KOPT-K1 (cell line): ENCODE data around the gene TNFRSF13B.
A peak's percentile ranks its signal among the peaks of the same experiment; 100 is the strongest.
"Not testable (repeated sequence)": the region's sequence is repeated elsewhere in the genome, so short reads cannot be mapped to it uniquely, and the experiment has no call there.

Experiments
- H3K27ac ChIP-seq: fragments of 200-600 bp; sonication (generic); 2 replicates; pipeline ENCODE4 v1.5.1; 2016; ENCODE audit warnings: antibody characterized with exemption, mild to moderate bottlenecking, low read depth, low read length; ENCODE audit not compliant: poor library complexity, severe bottlenecking
- H3K36me3 ChIP-seq: fragments of 200-600 bp; sonication (generic); 2 replicates; pipeline ENCODE4 v1.5.1; 2017; ENCODE audit warnings: antibody characterized with exemption, mild to moderate bottlenecking, low read length, moderate library complexity; ENCODE audit not compliant: insufficient read depth
- H3K9me3 ChIP-seq: fragments of 200-600 bp; sonication (generic); 2 replicates; pipeline ENCODE4 v1.5.1; 2017; ENCODE audit warnings: antibody characterized with exemption, low read length, mild to moderate bottlenecking; ENCODE audit not compliant: insufficient read depth, poor library complexity, severe bottlenecking

The TNFRSF13B gene

DNA sequence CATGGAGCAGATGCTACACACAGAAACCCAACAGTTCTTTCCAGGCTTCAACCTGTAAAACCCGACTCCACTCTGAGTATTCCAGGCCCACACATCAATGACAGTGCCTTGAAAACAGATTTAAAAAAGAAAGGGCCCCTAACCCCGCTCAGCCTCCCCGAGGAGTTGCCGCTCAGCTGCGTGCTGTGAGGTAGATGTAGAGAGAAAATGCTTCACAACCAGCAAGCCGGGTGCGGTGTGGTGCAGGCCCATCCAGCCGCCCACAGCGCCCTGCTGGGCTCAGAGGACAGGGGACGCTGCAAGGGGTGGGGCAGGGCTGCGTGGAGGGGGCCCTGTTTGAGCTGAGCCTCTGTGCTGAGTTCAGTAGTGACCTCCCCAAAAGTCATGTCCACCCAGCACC is 24.8 kb upstream of the TNFRSF13B start:
- not testable (repeated sequence) for H3K27ac ChIP-seq, H3K9me3 ChIP-seq, H3K36me3 ChIP-seq

DNA sequence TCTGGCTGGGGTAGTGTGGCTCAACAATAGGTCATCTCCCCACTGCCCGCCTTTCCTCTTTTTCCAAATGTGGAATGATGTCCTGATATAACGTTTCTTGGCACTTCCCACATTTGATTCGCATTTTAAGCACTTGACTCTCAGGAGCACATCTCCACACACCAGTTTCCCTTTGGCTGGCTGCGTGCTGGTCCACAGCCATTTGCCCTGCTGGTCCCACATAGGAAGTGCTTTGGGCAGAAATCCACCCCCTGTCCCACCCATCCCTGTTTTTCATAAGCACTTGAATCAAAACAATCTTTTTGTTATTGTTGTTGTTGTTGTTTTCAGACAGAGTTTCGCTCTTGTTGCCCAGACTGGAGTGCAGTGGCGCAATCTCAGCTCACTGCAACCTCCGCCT is 24.0 kb upstream of the TNFRSF13B start:
- Histone ChIP-seq H3K9me3 (no peaks in the 10 kb centered on the region), H3K27ac (no peak overlapping the region), H3K36me3 (no peaks in the 10 kb centered on the region)

GRCh38 chr17:16994631-16995030 is 22.7 kb upstream of the TNFRSF13B start:
- no peaks in the 10 kb centered on the region for H3K36me3 ChIP-seq
- H3K9me3 ChIP-seq, result no peaks in the 10 kb centered on the region
- H3K27ac ChIP-seq, result no peak overlapping the region

- no peaks in the 10 kb centered on the region for H3K9me3 ChIP-seq
- no peak overlapping the region for H3K27ac ChIP-seq
- H3K36me3 ChIP-seq, result no peaks in the 10 kb centered on the region
Observed at GRCh38 chr17:16991349-16992009, 19.6 kb upstream of the TNFRSF13B start.

DNA sequence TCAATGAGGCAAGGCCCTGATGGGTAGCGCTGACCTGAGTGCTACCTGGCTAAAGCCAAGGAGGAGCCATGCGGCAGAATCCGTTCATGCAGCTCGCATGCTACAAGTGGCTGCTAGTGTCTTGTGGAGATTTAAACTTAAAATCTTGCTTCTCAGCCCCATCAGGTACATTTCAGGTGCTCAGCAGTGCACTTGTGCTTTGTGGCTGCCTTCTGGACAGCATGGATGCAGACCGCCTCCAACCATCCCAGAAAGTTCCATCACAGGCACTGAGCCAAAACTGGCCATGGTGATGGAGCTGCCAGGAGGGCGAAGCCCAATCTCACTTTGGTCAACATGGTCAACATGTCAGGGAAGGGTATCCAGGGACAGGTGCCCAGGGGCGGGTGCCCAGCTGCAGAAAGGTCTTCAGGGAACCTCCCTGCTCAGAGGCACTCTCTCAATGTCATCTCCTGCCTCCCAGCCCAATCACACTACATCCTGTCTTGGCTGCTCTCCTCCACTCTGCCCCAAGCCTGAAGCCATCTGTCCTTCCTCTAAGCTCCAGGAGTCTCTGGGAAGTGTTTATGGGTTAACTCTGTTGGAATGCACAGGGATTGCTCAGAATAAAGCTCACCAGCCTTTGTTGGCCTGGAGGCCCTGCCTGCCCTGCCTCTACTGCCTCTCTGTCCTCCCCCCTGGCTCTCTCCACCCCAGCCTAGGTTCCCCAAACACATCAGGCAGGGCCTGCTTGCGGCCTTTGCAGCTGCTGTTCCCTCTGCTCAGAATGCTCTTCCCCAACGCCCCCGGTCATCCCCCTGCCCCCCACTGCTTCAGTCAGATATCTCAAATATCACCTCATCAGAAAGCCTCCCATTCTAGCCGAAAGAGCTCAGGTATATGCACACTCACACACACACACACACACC is 18.3 kb upstream of the TNFRSF13B start:
- Histone ChIP-seq H3K36me3 (no peaks in the 10 kb centered on the region), H3K27ac (peak overlapping the region; percentile 56), H3K9me3 (no peaks in the 10 kb centered on the region)

- no peaks in the 10 kb centered on the region for H3K9me3 ChIP-seq
- no peaks in the 10 kb centered on the region for H3K36me3 ChIP-seq
- H3K27ac ChIP-seq, result peak overlapping the region; percentile 56
Observed at GRCh38 chr17:16989230-16989952, 17.5 kb upstream of the TNFRSF13B start.

- peak overlapping the region; percentile 56 for H3K27ac ChIP-seq
- H3K36me3 ChIP-seq, result no peaks in the 10 kb centered on the region
Observed at GRCh38 chr17:16988749-16989229, 16.9 kb upstream of the TNFRSF13B start.

DNA sequence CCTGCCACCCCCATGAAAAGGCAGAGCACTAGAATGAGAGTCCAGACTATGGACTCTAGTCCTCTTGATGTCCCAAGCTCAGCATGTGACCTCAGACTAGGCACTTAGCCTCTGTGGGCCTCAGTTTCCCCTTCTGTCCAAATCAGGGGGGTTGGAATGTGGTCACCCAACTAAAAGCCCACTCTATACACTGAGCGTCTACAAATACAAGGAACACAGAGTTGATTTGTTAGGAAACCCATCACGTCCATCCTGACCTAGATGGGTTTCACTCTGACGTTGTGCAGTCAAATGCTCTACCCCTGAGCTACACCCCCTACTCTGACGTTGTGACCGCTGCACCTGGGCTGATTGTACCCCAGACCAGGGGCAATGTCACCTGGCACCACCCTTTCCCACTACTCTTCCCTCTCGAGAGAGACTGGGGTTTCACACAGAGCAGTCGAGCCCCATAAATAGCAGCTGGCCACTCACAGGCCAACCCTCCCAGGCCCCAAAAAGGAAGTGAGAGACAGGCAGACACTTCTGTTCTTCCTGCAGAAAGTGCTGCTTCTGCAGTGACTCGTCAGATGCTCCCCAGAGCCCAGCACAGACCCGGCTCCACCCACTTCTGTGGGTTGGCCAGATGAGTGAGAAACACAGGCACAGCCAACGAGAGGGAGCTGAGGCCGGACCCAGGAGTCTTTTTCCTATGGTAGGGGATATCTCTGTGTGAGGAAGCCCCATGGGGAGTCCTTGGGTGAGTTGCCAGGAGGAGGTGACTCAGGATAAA is 16.1 kb upstream of the TNFRSF13B start:
- Histone ChIP-seq H3K27ac (peak overlapping the region; percentile 56), H3K9me3 (no peaks in the 10 kb centered on the region), H3K36me3 (no peaks in the 10 kb centered on the region)

More at GRCh38 chr17:16988749-16989229, 16.9 kb upstream of the TNFRSF13B start:
- no peaks in the 10 kb centered on the region for H3K9me3 ChIP-seq

DNA sequence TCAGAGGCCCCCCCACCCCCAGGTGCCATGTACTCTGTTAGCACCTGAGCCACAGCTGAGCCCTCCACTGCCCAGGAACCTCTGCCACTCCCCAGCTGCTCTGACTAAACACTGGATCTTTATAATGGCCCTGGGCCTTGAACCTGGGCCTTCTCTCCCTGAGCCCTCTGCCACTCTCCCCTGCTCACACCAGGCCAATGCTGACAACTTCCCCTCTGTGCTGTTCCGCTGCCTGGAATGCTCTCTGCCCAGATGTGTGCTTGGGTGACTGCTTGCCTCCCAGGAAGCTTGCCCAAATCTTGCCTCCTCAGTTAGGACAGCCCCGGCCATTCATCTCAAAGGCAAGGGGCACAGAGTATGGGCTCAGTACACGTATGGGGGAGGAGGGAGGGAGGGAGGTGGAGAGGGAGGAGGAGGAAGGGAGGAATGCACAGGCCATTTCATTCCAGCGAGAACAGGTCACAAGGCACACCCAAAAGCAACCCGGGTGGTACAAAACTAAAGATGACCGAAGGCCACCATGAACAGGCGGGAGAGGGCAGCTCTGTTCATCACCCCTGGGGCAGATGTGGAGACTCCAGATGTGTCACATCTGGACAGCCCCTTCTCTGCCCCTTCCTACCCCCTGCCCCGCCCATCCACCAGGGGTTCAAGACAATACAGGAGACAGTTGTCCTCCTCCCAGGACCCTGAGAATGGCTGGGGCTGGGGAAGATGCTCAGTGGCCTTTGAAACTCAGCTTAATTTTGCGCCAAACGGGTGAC is 15.3 kb upstream of the TNFRSF13B start:
- Histone ChIP-seq H3K9me3 (no peaks in the 10 kb centered on the region), H3K36me3 (no peaks in the 10 kb centered on the region), H3K27ac (peak overlapping the region; percentile 56)

DNA sequence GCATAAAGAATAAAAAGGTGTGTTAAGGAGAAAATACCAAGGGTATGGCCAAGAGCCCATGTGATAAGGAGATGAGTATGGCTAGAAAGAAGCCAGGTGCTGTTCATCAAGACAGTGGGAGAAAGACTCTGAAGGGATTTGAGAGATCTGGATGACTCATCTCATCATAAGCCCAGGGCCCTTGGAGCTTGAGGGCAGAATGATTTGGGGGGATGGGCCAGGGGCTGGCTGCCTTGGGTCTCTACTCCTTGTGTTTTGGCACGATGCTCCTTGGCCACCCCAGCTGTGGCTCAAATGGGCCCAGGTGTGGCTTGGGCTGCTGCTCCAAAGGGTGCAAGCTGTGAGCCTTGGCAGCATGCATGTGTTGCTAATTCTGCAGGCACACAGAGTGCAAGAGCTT is 14.5 kb upstream of the TNFRSF13B start:
- Histone ChIP-seq H3K36me3 (no peaks in the 10 kb centered on the region), H3K9me3 (no peaks in the 10 kb centered on the region), H3K27ac (no peak overlapping the region)

DNA sequence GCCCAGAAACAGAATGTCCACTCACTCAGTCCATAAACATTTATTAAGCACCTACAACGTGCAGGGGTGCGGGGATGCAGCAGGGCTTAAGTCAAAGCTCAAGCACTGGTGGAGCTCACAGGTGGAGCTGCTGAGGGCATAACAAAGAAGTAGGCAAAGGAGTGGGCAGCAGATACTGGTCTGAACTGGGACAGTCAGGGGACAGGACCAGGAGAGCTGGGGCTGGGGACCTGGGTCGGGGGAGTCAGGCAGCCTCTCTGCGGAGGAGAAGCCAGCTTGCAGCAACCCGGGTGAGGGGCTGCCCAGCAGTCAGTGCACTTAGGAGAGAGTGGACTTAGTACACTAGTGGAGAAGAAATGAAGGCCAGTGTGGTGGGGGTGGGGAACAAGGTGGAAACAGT is 10.0 kb upstream of the TNFRSF13B start:
- H3K9me3 ChIP-seq, result no peaks in the 10 kb centered on the region
- H3K36me3 ChIP-seq, result no peaks in the 10 kb centered on the region
- no peak overlapping the region for H3K27ac ChIP-seq

DNA sequence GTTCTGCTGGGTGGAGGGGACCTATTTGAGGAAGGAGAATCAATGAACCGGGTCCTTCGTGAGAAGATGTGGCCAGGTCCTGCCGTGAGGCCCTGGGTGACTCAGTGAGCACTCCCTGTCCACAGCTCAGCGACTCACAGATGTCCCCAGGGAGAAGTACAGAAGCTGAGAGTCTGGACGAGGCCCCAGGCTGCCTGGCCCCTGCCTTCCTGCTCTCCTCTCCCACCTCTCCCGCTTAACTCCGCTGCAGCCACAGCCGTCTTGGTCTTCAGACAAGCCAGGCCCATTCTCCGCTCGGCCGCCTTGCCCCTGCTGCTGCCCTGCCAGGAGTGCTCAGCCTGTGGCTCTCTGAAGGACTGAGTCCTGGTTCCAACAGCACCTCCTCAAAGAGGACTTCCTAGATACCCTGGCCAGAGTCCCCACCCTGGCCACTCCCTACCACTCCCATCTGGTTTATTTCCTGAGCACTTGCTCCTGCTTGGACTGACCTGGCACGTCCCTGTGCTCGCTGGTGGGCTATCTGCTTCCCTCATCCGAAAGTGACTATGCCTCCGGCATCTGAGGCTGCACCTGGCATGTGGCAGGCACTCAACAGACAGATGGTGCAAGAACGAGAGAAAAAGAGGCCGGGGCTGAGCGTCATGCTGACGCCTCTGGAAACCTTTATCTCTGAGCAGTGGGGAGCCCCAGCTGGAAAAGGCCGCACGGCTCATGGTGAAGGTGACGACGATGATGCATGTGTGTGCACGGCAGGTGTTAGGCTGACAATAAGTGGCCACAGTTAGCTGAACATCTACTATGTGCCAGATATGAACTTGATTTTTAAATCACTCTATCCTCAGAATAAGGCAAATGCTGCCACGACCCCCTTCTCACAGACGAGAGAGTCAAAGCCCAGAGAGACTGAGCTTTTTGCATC is 9.2 kb upstream of the TNFRSF13B start:
- H3K27ac ChIP-seq, result no peak overlapping the region
- H3K9me3 ChIP-seq, result no peaks in the 10 kb centered on the region
- no peaks in the 10 kb centered on the region for H3K36me3 ChIP-seq

- Histone ChIP-seq H3K9me3 (no peaks in the 10 kb centered on the region), H3K36me3 (no peaks in the 10 kb centered on the region), H3K27ac (no peak overlapping the region)
Observed at GRCh38 chr17:16980061-16980460, 8.1 kb upstream of the TNFRSF13B start.
